ENCODE measurements around the gene DHX15. TPM values are rescaled to one million over a fixed set of nuclear protein-coding genes. Genes with fewer than 3 reads are reported as not detected.

The DHX15 gene
- total RNA-seq, 1 experiment from 2014 or later: 157 TPM

DNA sequence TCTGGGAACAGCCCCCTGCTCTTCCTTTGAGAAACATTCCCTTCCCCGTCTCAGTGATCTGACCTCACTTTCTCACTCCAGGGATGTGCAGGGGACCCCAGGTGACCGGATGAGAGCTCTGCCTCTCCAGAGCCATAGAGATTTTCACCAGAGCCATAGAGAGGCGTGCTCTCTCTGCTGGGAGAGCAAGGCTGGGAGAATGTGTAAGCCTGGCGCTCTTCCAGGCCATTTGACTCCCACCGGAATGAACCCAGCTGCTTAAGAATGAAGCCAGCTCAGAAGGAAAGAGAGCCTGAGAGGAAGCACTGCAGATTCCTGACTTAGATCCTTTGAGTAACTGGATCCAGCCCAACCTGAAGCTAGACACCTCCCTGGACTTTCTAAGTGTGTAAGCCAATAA, 106.4 kb downstream of the DHX15 start:
- Histone ChIP-seq H3K4me3 (no peak overlapping the region), H3F3A (ENCODE audit: insufficient read depth, low read depth) (no peaks in the 10 kb centered on the region), H3K9me2 (ENCODE audit: insufficient read depth) (no peaks in the 10 kb centered on the region), H3K4me2 (no peak overlapping the region), H3K4me1 (replicated peaks; ENCODE audit: insufficient read depth) (peaks cover 6% of the 10 kb centered on the region; the same call in 1 of the 2 replicates), H3K79me2 (ENCODE audit: low read depth) (no peaks in the 10 kb centered on the region), H3K27ac (no peak overlapping the region), H3K36me3 (ENCODE audit: low read depth) (no peaks in the 10 kb centered on the region), H4K20me1 (ENCODE audit: insufficient read depth) (no peaks in the 10 kb centered on the region), H2AFZ (no peak overlapping the region), H3K27me3 (ENCODE audit: insufficient read depth, low read depth) (no peaks in the 10 kb centered on the region), H3K9me3 (ENCODE audit: insufficient read depth, low read depth) (no peaks in the 10 kb centered on the region)
- TF ChIP-seq, protein P1, sequence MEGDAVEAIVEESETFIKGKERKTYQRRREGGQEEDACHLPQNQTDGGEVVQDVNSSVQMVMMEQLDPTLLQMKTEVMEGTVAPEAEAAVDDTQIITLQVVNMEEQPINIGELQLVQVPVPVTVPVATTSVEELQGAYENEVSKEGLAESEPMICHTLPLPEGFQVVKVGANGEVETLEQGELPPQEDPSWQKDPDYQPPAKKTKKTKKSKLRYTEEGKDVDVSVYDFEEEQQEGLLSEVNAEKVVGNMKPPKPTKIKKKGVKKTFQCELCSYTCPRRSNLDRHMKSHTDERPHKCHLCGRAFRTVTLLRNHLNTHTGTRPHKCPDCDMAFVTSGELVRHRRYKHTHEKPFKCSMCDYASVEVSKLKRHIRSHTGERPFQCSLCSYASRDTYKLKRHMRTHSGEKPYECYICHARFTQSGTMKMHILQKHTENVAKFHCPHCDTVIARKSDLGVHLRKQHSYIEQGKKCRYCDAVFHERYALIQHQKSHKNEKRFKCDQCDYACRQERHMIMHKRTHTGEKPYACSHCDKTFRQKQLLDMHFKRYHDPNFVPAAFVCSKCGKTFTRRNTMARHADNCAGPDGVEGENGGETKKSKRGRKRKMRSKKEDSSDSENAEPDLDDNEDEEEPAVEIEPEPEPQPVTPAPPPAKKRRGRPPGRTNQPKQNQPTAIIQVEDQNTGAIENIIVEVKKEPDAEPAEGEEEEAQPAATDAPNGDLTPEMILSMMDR (conservative IDR thresholded peaks at IDR 0.05): no peak
- TF ChIP-seq EZH2 (IDR thresholded peaks at IDR 0.05; ENCODE audit: low read depth): no peak
- ChIA-PET CTCF (no interaction called here), POLR2A (ENCODE audit: unreplicated experiment) (no interaction called here)
- BruUV-seq (replicated peaks): no TSS peak
- intact Hi-C loops (cut with micrococcal nuclease; ENCODE audit: unreplicated experiment): loop anchor here (10.0 kb wide), 1 partner anchor 317 kb away; the partner anchor contains the start of gene SOD3
- DNase-seq: no peak

Small RNA genes lying within 50 kb of the gene (microRNA-seq; reads per million reads assigned to microRNA genes)
- 4.0 reads per million for gene MIR573 (ENCODE audit: borderline number of aligned reads, borderline replicate concordance)

Other genes starting within 250 kb of the DHX15 start
- gene SOD3, start 211.0 kb upstream of the DHX15 start, total RNA-seq (2021): 6.3 and 7.6 TPM in 2 replicates